CD4-positive, alpha-beta T cell treated with Interleukin-15 for 4 hours (primary cell): ENCODE data around the gene C10orf90.

Experiments used
- DNase-seq: peaks from one replicate; pipeline ENCODE4 v3.0.0-alpha.2; 2020; ENCODE audit warnings: low spot score

The C10orf90 gene

GRCh38 chr10:126423732-126424491 is 246.6 kb downstream of the C10orf90 start:
- no peak for DNase-seq

- no peak for DNase-seq
Measured at GRCh38 chr10:126422567-126422966, 247.9 kb downstream of the C10orf90 start.

- no peak for DNase-seq
Measured at GRCh38 chr10:126421756-126422256, 248.7 kb downstream of the C10orf90 start.

DNA sequence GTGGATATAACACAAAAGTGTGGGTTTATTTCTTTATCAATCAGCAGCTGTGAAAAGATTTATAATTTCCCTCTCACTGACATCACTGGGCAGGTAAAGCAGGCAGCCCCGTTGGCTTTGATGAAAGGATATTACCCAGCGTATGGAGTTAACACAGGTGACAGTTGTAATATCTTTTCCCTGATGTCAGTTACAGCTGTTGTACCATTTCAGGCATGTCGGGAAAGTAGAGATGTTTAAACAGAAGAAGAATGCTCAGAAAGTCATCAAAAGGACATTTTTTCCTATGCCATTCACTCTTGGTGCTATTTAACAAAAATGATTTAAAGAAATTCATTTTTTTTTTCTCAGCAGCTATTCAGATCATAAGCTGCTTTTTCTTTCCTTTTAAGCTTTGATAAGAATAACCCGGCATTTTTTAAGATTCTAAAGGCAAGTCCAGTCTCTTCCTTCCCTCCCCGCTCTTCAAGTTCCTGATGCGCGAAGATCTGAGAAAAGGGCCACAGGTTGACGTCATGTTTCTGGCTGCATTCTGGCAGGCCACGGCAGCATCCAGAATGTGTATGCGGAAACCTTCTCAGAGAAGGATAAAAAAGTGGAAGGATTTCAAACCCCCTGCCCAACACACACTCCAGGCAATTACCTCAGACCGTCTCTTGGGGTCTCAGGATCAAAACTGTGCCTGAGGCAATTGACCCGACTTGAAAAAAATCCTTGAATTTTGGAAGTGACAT is 249.8 kb downstream of the C10orf90 start:
- no peak for DNase-seq

GRCh38 chr10:126417220-126417825 is 253.2 kb downstream of the C10orf90 start:
- no peak for DNase-seq

GRCh38 chr10:126409821-126410220 is 260.7 kb downstream of the C10orf90 start:
- no peak for DNase-seq

GRCh38 chr10:126408953-126409641 is 261.4 kb downstream of the C10orf90 start:
- no peak for DNase-seq

DNA sequence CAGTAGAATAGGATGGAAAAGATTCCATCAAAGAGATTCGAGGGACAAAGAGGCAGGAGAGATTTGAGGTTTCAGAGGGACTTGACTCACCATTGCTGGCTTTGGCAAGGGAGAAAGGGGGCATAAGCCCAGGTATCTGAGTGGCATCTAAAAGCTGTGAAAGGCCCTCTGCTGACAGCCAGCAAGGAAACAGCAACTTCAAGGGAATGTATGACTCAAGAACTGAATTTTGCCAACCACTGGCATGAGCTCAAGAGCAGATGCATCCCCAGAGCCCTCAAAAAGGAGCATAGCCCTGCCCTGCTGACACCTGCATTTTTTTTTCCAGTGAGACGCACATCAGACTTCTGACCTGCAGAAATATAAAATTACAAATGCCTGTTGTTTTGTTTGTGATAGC is 262.7 kb downstream of the C10orf90 start:
- DNase-seq = no peak

- DNase-seq = no peak
Measured at GRCh38 chr10:126405239-126405775, 265.2 kb downstream of the C10orf90 start.

DNA sequence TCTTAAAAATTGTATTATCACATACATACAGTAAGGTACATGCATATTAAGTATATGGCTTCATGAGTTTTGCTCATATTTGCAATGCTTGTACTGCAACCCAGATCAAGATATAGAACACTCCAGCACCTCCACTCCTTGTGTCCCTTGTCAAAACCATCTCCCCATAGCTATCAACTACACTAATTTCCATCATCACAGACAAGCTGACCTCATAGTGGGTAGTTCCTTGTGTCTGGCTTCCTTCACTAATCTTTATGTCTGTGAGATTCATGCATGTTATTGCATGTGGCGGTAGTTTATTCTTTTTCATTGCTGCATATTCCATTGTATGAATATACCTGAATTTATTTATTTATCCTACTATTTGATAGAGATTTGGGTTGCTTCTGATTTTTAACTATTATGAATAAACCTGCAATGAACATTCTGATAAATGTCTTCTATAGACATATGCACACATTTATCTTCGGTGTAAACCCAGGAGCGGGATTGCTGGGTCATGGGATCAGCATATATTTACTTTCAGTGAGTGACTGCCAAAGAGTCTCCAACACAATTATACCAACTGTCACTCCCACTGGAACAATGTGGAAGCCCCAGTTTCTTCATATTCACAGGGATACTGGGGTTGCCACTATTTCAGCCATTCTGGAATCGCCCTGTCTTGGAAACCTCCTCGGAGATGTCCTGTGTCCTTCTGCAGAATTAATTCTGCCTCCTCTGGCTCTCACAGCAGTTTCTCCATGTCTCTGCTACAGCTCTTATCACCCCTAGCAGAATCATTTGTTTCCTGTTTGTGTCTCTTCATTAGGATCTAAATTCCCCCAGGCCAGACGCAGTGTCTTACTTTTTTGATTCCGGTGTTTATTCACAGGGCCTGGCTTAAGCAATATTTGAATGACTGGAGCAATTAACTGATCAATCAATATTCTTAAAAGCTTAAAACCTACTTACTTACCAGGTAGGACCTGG is 267.5 kb downstream of the C10orf90 start:
- DNase-seq = no peak

DNA sequence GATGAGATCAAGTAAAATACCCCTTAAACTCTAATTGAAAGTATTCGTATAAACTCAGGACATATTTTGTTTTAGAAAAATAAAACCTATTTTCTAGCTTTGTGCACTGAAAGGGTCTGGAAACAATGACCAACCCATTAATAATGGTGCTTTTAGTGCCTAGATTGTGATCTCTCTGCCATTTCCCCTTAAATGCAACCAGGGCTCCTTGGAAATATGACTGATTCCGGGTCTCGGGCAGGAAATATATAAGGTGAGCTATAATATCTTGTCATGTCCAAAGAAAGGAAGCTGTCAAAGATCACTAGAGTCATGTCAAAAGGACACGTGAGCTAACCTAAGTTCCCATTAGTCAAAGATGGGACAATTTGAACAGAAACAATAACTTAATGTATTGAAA is 269.9 kb downstream of the C10orf90 start:
- no peak for DNase-seq

- no peak for DNase-seq
Measured at GRCh38 chr10:126398924-126399323, 271.6 kb downstream of the C10orf90 start.

DNA sequence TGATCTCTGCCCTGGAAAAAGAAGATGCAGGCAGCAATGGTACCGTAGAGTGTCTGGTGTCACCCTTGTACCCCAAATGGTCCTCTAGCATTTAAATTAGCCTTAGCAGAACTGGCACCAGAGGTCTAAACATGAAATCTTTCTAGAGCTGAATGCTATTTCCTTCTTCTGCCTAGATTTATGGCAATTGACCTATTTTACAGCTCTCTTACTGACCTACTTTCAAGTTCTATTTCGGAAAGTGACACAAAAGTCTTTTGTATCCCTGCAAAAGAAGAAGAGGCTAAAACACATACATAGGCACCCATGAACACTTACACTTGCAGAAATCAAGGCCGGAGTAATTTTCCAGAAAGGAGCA is 272.1 kb downstream of the C10orf90 start:
- no peak for DNase-seq

GRCh38 chr10:126397640-126398382 is 272.7 kb downstream of the C10orf90 start:
- DNase-seq = no peak

DNA sequence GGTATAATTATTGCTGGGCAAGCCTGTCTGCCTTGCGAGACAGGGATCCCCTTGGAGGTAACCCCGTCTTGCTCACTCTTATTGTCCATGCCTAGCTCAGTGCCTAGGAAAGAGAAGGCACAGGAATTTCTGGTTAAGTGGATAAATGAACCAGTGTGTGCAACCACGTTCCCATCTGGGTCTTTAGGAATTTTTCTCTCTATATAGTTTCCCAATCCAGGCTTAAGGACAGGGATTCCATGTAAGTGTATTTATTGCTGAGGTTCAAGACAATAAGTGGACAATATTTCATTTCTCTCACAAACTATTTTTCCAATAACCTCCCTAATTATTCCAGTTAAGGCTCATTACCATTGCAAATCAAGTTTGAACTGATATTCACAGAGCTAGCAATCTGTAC is 273.3 kb downstream of the C10orf90 start:
- no peak for DNase-seq

DNA sequence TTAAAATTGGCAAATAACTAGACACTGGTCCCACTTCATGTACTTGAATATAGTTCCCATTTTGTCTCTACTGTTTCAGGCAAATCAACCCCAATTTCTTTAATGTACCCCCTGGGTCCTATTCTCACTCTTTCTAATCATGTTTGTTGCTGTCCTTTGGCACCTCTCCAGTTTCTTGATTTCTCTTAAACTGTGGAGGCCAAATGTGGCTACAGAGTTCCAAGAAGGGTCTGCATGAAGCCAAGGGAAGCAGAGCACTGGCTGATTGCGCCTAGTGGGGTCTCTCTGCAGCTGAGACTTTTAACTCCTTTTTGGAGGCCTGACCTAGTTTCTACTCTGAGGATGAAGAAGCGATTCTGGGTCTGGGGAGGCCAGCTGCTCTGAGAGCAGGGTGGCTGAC is 275.5 kb downstream of the C10orf90 start:
- no peak for DNase-seq

DNA sequence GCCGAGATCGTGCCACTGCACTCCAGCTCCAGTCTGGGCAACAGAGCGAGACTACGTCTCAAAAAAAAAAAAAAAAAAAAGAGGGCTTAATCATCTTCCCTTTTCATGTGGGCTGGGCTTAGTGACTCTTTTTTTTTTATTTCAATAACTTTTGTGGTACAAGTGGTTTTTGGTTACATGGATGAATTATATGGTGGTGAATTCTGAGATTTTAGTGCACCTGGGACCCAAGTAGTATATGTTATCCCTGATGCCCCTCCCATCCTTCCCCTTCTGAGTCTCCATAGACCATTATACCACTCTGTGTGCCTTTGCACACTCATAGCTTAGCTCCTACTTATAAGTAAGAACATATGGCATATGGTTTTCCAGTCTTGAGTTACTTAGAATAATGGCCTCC is 277.4 kb downstream of the C10orf90 start:
- no peak for DNase-seq

- DNase-seq = no peak
Measured at GRCh38 chr10:126392469-126392868, 278.0 kb downstream of the C10orf90 start.

GRCh38 chr10:126392068-126392467 is 278.4 kb downstream of the C10orf90 start:
- no peak for DNase-seq

DNA sequence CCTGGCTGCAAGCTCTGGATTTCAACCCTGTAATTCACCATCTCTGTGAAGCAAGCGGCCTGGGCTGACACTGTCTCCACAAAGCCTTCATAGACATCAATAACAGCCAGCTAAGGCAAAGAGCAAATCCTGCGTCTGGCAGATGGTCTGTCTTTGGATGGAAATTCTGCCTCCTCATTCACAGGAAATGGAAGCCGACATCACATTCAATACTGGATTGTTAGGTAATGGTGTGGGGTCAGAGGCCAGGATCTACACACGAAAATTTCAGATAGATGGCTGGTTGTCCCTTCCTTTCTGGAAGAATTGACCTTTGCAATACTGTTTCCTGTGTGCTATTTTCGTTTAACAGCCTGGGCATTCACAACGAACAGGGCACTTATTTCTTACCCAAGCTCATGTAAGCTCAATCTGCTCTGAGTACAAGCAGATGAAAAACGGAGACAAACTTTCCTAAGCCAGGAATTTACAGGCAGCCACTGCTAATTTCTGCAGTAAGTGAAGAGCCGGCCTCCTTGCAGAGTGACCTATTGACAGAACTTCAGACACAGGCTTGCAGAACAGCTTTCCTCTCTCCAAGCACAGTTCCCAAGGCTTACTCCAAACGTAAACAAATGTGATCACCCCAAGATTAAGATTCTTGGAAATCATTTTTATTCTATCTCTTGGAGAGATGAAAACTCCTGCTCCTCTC is 279.2 kb downstream of the C10orf90 start:
- DNase-seq = no peak
